Fibroblast of upper back skin (primary cell): ENCODE measurements around the gene DEPDC1.
"Not testable (repeated sequence)": the region's sequence is repeated elsewhere in the genome, so short reads cannot be mapped to it uniquely, and the experiment has no call there.

Source experiments
- DNase-seq: peaks from one replicate; pipeline ENCODE4 v3.0.0-alpha.2; 2013

Gene DEPDC1, protein sequence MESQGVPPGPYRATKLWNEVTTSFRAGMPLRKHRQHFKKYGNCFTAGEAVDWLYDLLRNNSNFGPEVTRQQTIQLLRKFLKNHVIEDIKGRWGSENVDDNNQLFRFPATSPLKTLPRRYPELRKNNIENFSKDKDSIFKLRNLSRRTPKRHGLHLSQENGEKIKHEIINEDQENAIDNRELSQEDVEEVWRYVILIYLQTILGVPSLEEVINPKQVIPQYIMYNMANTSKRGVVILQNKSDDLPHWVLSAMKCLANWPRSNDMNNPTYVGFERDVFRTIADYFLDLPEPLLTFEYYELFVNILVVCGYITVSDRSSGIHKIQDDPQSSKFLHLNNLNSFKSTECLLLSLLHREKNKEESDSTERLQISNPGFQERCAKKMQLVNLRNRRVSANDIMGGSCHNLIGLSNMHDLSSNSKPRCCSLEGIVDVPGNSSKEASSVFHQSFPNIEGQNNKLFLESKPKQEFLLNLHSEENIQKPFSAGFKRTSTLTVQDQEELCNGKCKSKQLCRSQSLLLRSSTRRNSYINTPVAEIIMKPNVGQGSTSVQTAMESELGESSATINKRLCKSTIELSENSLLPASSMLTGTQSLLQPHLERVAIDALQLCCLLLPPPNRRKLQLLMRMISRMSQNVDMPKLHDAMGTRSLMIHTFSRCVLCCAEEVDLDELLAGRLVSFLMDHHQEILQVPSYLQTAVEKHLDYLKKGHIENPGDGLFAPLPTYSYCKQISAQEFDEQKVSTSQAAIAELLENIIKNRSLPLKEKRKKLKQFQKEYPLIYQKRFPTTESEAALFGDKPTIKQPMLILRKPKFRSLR

DNA sequence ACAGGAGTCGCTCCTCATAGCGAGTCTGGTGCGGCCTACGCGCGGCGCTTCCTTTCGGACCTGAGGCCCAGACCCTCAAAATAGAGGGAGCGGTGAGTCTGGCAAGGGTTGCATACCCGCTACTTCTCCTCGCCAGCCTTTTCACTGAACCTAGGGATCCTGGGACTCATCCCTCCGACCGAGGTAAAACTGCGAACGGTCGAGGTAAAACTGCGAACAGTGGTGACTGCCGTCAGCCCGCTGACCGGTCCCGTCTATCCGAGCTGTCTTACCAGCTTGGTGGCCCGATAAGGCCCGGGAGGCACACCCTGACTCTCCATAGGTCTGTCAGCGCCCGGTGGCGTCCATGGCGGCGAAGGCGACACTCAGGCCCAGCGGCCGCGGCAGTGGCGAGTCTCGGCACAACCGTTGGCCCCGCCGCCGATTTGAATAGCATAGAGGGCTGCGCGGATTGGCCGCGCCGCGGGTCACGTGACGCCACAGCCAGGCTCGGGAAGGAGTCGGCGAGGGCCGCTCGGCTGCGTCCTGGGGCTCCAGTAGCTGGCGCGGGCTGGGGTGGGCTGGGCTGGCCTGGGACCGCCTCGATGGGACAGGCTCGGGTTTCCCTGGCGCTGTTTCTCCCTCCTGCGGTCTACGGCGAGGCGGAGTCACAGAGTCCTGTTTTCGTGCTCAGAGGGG is at the start of gene DEPDC1:
DEPDC1 (minus strand) TSS at position 403 of the 678 bp plus-strand sequence; CDS start at position 320, 83 bp downstream.
- peak; percentile 95 for DNase-seq

DNA sequence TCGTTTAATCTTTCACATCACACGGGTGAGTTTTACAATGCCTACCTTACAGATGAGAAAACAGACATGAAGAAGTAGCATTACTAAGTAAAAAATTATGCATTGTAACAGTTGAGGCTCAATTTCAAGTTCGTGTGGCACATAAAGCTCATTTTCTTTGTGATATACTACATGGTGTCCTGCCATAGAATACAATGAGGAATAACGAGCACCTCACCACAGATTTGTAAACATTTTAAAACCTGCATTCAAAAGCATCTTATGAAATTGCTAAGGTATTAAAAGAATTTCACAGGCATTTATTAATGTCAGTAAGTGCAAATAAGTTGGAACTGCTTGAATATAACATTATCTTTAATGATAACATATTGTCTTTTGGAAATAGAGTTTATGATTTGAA is 47.8 kb upstream of the DEPDC1 start:
- DNase-seq, result no peak

DNA sequence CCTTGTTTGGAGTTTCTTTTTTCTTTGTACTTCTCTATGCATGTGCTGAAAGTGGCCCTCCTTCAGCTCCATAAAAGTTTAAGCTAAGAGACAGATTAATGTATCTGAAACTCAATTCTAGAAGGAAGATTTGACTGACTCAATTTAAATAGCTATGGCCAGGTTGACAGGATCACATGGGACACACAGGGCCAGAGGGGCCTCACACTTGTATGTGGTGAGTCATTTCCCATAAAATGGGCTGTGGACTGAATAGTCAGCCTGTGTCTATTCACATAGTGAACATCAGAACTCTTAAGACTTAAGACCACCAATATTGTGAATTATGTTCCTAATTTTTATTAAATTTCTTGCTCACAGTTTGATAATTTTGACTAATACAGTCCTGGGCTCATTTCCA is 45.7 kb upstream of the DEPDC1 start:
- peak; percentile 7 for DNase-seq

DNA sequence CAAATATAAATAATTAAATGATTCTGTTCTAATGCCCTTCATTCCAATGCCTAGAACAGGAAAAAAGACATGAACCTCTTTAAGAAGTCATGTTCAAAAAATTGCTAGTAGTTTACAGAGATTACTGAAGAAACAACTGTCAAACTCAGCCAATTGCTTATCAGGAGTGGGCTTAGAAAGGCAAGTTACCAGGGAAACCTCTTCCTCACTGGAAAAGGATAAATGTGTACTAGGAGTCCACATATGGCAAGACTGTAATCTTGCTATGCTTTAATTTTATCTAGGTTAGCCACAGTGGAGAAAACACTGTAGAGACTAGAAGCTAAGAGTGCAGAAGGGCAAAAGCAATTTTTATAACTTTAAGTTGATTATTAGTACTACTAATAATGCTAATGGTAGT is 42.1 kb upstream of the DEPDC1 start:
- DNase-seq, result no peak

DNA sequence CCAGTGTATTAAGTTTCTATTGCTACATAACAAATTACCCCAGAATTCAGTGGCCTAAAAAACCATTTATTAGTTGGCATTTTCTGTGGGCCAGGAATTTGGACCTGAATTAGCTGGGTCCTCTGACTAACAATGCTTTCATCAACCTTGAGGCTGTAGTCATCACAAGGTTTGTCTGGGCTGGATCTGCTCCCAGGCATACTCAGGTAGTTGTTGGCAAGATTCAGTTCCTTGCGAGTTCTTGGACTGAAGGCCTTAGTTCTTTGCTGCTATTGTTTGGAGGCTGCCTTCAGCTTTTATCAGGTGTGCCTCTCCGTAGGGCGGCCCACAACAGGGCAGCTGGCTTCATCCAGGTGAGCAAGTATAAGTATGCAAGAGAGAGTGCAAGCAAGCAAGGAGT is 31.4 kb upstream of the DEPDC1 start:
- no peak for DNase-seq

DNA sequence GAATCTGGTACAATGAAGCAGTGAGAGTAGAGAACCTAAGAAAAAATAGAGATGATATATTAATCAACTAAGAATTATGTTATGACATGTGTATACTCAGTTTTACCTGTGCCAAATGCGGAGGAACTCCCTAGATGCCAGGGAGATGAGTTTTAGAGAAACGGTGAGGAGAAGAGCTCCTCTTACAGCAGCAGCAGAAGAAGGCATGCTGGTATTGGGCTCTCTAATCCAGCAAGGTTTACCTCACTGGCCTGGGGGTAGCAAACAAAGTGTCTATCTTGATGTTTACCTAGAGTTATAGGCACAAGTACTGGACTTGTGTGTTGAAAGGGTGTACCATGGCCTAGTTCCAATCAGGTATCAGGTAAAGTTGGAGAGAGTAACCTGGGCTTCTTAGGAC is 28.9 kb upstream of the DEPDC1 start:
- no peak for DNase-seq

DNA sequence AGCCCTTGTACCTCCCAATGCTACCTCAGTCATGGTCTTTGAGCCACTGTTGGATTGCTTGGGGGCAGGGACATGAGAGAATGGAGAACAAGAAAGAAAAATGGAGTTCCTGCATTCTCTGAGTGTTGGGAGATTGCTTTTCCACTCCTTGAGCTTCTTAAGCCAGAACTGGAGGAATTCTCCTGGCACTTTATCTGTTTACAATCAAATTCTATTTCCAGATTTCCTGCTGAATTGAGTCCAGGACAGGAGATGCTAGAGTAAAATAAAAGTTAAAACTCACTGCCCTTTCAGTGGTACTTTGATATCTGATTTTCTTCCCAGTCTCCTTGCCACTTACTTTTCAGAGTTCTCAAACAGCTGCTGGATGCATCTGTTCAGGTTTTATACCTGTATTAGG is 24.4 kb upstream of the DEPDC1 start:
- no peak for DNase-seq

DNA sequence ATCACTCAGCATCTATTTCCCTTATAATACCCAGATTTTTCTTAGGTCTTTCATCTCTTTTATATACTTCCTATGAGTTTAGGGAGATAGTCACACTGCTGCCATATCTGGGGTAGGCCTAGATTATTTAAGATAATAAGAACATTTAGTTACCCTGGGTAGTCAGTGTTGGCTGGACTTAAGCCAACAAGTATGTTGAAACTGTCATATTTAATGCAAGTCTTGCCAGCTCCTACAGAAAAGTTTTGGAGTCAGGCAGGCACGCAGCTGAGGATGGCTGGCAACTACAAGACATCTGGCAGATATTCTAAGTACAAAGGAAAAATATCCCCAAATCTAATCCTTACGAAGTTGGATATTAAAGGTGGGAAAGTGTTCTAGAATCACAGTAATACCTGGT is 19.2 kb upstream of the DEPDC1 start:
- DNase-seq, result no peak

DNA sequence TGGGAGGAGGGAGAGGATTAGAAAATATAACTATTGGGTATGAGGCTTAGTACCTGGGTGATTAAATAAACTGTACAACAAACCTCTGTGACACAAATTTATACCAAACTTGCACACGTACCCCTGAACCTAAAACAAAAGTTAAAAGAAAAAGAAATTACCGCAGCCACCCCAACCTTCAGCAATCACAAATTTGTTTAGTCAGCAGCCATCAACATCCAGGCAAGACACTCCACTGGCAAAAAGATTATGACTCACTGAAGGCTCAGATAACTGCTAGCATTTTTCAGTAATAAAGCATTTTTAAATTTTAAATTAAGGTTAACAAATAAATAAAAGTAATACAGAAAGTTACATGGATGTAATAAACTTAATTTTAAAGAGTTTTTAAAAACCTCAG is 14.4 kb upstream of the DEPDC1 start:
- DNase-seq, result no peak

DNA sequence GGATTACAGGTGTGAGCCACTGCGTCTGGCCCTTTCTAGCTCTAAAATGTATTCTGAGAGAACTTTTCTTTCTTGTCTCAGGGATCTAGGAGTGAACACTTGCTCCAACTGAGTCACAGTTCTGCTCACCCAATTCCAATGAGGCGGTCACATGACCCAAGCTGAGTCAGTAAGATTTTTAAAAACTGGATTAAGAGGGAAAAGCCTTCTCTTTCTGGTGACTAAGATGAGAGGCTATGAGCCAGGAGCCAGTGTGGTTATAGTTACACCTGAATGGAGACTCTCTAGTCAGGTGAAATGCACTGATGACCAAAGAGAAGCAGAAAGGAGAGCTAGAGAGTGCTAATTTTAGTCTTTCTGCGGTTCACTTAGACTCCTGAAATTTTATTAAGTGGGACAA is 9.5 kb upstream of the DEPDC1 start:
- DNase-seq, result no peak

DNA sequence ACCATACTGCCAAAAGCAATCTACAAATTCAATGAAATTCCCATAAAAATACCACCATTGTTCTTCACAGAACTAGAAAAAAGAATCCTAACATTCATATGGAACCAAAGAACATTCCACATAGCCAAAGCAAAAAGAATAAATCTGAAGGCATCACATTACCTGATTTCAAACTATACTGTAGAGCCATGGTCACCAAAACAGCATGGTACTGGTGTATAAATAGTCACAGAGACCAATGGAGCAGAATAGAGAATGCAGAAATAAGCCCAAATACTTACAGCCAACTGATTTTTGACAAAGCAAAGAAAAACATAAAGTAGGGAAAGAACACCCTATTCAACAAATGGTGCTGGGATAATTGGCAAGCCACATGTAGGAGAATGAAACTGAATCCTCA is 6.2 kb upstream of the DEPDC1 start:
- no peak for DNase-seq

DNA sequence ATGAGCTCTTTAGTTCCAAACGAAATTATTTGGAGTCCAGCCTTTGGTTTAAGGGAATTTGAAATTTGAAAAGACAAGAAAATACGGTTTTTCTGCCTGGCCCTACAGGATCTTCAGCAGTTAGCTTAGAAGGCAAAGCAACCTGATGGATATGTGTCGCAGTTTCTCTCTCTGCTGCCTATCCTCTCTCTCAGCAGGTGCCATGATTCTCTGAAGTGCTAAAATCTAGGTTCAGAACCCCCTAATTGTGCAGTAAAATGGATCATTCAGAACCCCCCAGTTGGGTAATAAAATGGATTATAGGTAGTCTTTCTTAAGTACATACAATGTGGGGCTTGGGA is 446 bp upstream of the DEPDC1 start:
- DNase-seq, result no peak

DNA sequence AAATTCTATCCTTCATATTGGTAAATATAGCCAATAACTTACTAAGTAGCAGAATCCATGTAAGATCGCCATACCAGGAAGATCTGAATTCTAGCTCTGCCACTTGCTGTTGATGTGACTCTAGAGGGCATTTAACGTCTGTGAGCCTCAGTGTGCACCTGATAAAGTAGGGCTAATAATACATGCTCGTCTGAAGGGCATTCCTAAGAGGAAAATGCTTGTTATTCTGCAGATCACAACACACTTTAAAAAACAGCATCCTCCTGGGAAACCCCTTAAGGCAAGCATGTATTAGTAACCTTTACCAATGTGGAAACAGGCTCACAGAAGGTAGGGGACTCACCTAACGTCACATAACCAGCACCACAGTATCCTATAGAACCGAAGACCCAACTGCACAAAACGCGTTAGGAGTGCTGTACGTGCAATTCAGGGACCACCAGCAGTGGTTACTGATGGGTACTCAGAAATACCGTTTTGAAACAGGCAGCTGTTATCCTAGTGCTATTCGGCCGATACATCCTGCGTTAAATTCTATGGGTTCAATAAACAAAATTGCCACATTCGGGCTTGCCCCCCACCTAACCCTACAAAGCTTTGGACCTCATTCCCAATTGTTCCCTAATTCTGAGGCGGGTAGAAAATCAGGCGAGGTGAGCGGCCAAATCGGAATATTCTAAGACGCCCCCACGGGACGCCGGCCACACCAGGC is 758 bp downstream of the DEPDC1 start:
- no peak for DNase-seq

DNA sequence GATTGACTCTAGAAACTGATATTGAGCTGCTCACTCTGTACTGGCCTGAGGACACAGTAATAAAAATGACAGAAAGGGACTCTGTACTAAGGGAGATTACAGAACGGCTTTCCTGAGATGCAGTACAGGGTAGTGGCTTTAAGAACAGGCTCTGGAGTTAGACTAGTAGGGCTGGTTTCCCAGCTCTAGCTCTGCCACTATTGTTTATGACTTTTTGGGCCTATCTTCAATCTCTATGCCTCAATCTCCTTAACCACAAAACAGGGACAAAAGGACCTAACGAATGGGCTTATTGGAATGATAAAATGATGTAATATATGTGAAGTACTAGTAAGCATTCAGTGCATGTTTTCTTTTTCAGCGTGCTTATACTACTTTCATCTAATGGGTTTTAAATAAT is 1.4 kb downstream of the DEPDC1 start:
- peak; percentile 15 for DNase-seq

DNA sequence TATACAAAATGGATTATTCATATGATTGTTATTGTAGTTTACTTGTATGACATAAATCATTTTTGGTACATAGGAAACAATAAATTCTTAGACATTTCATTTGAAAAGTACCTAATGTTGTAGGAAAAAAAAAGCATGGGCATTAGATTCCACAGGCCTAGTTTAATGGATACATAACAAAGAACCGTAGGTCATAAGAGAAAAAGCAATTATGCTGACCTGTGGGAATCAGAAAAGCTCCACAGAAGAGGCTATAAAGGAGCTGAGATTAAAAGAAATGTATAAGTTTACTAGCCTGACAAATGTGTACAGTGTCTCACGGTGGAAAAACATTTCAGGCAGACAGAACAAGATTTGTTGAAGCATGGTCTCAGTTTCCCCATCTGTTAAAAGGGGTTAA is 3.7 kb downstream of the DEPDC1 start:
- no peak for DNase-seq

DNA sequence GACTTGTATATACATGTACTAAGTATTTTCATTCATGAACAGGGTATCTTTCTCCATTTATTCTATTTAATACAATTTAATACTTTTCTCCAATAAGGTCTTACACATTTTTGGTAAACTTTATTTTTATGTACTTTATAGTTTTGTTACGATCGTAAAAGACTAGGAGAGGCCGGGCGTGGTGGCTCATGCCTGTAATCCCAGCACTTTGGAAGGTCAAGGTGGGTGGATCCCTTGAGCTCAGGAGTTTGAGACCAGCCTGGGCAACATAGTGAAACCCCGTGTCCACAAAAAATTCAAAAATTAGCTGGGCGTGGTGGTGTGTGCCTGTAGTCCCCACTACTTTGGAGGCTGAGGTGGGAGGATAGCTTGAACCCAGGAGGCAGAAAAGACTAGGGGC is 4.6 kb downstream of the DEPDC1 start:
- DNase-seq, result not testable (repeated sequence)

DNA sequence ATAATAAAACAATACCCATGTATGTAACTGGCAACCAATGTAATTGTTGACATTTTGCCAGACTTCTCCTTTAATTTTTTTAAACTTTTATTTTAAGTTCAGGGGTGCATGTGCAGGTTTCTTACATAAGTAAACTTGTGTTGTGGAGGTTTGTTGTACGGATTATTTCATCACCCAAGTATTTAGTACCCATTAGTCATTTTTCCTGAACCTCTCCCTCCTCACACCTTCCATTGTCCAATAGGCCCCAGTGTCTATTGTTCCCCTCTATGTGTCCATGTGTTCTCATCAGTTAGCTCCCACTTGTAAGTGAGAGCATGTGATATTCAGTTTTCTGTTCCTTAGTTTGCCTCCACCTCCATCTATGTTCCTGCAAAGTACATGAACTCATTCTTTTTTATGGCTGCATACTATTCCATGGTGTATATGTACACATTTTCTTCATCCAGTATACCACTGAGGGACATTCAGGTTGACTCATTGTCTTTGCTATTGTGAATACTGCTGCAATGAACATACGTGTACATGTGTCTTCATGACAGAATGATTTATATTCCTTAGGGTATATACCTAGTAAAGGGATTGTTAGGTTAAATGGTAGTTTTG is 6.7 kb downstream of the DEPDC1 start:
- no peak for DNase-seq

DNA sequence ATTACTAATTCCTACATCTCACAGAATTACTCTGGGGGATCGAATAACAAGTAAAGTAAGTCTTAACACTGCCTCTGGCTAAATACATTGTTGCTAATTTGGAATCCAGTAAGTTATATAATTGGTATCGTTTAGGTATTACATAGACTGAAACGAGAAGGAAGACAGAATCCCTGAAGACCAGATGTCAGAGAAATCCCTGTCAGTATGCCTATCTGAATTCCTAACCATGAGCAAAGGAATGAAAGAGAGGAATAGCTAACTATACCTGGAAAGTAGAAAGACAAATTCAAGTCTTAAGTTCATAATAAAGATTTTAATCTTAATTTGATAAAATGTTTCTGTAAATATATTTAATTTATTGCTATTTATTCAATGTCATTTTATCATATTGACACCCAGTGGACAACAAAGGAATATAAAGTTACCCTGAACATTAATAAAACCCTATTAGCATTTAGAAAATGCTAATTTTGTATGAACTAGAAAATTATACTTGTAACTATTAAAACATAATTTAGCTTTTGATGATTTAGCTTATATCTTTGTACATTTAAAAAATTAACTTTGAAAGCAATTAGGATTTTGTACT is 11.4 kb downstream of the DEPDC1 start:
- DNase-seq, result no peak

DNA sequence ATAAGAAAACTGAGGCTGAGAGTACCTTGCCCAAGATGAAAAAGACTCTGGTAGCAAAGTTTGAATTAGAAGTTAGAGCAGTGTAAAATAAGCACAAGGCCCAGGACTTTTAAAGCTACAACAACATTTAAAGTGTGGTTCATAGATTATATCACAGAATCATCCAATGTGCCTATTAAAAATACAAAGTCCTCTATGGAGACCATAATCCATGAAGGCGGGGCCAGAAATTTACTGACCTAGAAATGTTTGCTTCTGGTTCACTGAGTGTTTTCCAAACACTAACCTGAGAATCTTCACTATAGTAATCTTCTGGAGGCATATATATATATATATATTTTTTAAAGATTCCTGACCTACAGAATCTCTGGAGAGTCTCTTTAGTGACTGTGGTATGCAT is 12.3 kb downstream of the DEPDC1 start:
- DNase-seq, result no peak

DNA sequence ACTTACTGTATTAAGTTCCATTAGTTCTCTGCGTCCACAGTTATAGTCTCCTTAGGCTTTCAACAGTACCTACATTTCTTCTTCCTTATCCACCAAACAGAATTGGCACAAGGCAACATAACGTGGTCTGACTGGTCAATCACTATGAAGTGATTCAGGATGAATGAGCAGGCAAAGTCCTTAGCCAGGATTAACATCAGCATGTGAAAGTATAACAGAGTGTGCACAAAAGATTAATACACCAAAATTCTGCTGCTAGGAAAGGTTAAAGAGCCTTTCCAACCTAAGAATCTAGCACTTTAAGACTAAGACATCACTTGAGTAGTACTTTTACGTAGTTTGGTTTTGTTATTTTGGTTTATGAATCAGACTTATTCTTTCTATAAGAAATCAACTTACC is 15.8 kb downstream of the DEPDC1 start:
- peak; percentile 8 for DNase-seq

DNA sequence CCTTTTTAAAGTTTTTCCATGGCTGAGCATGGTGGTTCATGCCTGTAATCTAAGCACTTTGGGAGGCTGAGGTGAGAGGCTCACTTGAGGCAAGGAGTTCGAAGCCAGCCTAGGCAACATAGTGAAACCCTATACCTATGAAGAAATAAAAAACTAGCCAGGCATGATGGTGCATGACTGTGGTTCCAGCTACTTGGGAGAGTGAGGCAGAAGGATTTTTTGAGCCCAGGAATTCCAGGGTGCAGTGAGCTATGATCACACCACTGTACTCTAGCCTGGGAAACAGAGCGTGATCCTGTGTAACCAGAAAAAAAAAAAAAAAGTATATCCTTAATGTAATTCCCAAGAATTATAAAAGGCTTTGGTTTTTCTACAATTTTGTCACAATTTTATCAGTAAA is 17.4 kb downstream of the DEPDC1 start:
- no peak for DNase-seq

DNA sequence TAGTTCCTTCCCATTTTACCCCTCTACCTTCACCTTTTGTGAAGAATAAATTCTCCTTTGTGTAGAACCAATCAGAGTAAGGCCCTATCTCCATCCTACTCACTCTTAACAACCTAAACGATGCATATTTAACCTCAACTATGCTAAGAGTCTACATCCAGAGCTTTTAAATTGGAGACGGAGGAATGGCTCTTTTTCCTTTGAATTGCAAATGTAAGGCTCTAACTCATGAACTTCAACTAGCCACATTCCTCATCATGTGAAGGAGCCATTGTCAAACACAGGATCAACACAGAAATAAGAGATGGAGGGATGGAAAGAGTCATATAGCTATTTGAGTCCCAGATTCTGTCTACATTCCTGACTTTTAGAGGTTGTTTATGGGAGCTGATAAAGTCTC is 18.2 kb downstream of the DEPDC1 start:
- DNase-seq, result no peak
